Measurements from ENCODE around the gene KATNB1. TPM values are rescaled to one million over a fixed set of nuclear protein-coding genes. Genes with fewer than 3 reads are reported as not detected.
"Not testable (repeated sequence)": the region's sequence is repeated elsewhere in the genome, so short reads cannot be mapped to it uniquely, and the experiment has no call there.

The KATNB1 gene
- total RNA-seq, 1 donor from 2014 or later: 27.8 TPM

DNA sequence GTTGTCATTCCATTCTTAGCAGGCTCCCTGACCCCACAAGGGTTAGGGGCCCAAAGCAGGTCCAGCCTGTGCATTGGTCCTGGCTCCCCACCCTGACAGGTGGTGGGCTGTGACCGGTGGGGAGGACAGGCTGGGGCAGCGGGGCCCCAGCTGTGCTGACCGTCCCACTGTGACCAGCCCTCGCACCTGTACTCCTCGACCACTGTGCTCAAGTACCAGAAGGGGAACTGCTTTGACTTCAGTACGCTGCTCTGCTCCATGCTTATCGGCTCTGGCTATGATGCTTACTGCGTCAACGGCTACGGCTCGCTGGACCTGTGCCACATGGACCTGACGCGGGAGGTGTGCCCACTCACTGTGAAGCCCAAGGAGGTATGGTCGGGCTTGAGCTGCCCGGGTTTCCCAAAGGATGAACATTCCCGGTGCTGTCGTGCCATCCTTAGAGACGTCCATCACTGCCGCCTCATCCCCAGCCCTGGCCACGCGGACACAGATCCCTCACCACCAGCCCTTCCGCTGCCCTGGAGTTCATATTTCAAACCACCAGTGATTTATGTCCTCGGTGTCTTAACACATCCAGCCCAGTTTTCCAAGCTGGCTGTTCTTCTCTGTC lies 33.7 kb upstream of the KATNB1 start:
- no peak for DNase-seq

DNA sequence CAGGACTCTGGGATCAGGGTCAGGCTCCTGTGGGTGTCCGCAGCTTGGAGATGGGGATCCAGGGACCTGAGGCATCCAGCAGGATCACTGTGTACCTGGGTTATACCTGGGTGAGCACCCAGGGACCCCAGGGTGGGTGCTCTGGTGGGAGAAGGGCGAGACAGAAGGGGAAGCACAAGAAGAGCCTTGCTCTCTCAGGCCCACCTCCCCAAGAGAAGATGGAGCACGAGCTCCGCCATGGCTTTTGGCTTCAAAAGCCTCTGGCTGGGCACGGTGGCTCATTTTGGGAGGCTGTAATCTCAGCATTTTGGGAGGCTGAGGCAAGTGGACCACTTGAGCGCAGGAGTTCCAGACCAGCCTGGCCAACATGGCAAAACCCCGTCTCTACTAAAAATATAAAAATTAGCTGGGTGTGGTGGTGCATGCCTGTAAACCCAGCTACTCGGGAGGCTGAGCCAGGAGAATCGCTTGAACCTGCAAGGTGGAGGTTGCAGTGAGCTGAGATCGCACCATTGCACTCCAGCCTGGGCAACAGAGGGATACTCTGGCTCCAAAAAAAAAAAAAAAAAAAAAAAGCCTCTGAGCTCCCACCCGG lies 32.1 kb upstream of the KATNB1 start:
- no peak for DNase-seq

DNA sequence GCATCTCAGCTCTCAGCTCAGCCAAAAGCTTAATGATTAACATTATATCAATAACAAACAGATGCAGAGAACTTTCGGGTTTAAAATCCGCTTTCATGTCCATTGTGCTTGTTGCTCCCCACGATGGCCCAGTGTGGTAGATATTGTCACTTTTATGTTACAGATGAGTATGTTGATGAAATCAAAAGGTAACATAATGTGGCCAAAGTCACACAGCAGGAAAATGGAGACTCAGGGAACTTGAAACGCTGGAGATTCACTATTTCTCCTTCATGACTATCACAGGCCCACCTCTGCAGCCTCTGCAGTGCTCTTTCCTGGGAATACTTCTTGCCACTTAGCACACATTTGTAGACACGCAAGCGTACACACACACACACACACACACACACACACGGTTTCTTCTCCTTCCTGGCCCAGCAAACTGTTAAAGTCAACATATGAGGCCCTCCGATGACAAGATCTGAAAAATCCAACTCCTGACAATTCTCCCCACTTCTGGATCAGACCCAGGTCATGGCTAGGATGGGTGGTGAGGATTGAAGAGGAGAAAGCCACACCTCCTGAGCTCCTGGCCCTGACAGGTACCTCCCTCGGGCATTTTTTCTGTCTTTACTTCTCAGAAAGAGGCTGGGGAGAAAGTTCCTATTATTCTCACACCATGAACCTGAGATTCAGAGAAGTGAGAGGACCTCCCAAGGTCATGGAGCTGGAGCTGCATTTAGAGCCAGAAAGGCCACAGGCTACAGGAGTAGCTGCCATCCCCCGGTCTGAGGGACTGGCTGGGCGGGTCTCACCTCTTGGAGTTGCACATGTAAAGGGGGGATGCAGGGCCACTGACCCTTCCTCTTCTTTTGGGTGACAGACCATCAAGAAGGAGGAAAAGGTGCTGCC lies 31.3 kb upstream of the KATNB1 start:
- DNase-seq: no peak

DNA sequence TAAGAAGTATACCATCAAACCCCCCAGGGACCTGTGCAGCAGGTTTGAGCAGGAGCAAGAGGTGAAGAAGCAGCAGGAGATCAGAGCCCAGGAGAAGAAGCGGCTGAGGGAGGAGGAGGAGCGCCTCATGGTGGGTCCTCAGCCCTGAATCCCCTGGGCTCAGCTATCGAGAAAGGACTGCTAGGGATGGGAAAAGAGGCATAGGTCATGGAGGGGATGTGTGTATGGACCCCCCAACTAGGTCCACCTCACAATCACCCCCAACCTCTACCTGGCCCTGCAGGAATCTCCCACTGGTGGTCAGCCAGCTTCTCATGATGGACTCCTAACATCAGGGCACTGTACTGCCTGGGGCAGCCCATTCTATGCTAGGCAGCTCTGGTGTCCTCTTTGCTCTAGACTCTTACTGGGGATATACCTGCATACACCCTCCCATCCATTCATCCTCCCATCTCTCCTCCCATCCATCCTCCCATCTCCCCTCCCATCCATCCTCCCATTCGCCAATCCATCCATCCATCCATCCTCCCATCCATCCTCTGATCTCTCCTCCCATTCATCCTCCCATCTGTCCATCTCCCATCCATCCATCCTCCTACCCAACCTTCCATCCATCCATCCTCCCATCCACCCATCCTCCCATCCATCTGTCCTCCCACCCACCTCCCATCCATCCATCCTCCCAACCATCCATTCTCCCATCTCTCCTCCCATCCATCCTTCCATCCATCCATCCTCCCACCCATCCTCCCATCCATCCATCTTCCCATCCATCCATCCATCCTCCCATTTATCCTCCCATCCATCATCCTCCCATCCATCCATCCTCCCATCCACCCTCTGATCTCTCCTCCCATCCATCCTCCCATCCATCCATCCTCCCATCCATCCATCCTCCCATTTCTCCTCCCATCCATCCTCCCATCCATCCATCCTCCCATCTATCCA lies 30.4 kb upstream of the KATNB1 start:
- no peak for DNase-seq

DNA sequence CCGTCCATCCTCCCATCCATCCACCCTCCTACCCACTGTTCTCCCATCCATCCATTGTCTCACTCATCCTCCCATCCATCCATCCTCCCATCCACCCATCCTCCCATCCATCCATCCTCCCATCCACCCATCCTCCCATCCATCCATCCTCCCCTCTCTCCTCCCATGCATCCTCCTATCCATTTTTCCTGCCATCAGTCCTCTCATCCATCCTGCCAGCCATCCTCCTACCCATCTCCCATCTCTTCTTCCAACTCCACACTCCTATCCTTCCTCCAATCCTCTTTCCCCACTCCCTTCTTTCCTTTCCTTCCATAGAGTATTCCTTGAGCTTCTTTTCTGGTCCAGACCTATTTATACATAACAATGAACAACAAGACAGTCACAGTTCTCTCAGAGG lies 28.9 kb upstream of the KATNB1 start:
- DNase-seq: no peak

DNA sequence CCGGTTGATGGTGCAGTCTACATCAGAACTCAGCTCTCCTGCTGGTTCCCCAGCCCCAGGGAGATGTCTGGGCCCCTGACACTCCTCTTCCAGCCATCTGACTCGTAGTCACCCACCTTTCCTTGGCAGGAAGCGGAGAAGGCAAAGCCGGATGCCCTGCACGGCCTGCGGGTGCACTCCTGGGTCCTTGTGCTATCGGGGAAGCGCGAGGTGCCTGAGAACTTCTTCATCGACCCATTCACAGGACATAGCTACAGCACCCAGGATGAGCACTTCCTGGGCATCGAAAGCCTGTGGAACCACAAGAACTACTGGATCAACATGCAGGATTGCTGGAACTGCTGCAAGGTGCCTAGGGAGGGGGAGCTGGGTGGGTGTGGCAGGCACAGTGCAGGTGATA lies 28.2 kb upstream of the KATNB1 start:
- no peak for DNase-seq

DNA sequence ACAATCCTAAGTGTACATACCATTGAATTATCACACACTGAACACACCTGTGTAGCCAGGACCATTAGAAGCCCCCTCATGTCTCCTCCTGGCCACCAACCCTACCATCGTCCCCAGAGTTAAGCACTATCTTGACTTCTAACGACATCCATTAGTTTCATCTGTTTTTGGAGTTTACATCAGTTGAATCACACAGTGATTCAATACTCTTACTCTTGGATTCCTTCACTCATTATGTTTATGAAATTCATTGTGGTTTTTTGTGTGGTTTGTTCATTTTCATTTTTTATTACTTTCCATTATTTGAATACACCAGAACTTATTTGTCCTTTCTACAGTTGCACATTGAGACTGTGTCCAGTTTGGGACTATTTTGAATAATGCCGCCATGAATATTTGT lies 27.4 kb upstream of the KATNB1 start:
- no peak for DNase-seq

DNA sequence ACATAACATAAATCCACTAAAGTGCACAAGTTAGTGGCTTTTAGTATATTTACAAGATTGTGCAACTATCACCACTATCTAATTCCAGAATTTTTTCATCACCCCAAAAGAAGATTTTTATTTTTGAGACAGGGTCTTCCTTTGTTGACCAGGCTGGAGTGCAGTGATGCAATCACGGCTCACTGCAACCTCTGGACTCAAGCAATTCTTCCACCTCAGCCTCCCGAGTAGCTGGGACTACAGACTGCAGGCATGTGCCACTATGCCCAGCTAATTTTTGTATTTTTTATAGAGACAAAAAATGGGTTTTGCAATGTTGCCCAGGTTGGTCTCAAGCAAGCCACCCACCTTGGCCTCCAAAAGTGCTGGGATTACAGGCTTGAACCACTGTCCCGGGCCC lies 25.9 kb upstream of the KATNB1 start:
- DNase-seq: no peak

DNA sequence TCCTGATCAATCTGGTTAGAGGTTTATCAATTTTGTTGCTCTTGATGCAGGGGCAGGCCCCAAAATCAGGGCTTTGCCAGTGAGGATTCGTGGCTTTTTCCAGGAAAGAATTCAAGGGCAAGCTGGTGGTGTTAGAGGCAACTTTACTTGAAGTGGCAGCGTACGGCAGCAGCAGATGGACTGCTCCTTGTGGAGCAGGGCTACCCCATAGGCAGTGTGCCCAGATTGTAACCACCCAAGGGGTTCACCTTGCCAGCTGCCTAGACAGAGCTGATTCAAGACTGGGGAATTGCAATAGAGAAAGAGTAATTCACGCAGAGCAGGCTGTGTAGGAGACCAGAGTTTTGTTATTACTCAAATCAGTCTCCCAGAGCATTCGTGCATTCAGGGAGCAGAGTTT lies 24.2 kb upstream of the KATNB1 start:
- no peak for DNase-seq

DNA sequence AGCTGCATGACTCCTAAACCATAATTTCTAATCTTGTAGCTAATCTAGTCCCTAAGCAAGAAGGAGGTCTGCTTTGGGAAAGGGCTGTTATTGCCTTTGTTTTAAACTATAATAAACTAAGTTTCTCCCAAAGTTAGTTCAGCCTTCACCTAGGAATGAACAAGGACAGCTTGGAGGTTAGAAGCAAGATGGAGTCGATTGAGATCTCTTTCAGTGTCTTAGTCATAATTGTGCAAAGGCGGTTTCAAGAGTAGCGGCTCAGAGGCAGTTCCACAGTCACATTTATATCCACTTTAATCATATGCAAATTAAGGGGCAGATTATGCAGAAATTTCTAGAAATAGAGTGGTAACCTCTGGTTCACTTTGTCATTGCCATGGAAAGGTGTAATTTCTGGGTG lies 23.6 kb upstream of the KATNB1 start:
- no peak for DNase-seq

DNA sequence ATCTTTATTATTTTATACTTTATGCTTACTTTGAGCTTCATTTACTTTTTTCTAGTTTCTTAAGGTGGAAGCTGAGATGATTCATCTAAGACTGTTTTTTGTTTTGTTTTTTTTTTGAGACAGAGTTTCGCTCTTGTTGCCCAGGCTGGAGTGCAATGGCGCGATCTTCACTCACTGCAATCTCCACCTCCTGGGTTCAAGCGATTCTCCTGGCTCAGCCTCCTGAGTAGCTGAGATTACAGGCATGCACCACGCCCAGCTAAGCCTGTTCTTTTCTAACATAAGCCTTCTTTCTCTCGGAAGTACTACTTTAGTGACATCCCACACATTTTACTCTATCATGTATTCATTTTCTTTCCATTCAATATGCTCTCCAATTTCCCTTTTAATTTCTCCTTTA lies 23.0 kb upstream of the KATNB1 start:
- DNase-seq: not testable (repeated sequence)

DNA sequence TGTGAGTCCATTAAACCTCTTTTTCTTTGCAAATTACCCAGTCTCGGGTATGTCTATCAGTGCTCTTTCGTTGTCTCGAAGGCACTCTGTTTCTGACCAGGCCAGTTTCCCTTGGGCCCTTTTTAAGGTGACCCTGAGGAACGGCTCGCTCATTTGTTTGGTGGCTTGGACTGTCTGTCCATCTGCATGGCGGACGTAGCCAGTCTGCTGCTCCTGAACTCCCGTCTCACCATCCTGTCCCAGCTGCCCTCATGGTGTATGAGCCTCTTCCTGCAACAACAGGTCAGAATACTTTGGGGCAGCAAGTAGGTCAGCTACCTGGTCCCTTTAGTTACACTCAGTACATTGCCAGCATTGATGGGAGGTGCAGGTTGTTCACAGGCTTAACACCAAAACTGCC lies 22.0 kb upstream of the KATNB1 start:
- DNase-seq: no peak

DNA sequence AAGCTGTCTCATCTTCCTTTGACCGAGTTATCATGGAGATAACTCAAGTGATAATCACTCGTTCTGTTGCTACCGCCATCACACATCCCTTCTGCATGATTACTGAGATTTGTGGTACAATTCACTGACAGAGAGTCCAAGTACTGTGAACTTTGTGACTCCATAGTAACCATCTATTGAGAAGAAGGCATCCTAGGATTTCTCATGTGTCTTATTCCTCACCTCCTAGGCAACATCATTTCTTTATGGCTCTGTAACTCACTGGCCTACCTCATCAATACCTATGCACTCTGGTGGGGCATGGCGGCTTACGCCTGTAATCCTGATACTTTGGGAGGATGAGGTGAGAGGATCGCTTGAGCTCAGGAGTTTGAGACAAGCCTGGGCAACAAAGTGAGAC lies 21.5 kb upstream of the KATNB1 start:
- no peak for DNase-seq

DNA sequence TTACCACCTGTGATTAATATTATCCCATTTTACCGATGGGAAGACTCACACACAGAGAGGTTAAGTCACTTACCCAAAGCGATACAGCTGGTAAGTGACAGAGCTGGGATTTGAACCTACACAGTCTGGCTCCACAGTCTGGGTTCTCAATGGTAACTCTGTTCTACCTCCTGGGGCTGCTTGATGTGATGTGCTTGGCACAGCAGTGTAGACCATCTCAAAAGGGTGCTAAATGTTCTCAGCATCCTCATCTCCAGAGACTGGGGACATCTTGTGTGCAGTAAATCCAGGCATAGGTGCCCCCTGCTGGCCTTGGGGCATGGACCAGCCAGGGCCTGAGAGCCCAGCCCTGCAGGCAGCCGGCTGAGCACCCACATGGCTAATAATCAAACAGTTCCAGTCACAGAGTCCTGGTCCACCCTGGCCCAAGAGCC lies 15.4 kb upstream of the KATNB1 start:
- no peak for DNase-seq

DNA sequence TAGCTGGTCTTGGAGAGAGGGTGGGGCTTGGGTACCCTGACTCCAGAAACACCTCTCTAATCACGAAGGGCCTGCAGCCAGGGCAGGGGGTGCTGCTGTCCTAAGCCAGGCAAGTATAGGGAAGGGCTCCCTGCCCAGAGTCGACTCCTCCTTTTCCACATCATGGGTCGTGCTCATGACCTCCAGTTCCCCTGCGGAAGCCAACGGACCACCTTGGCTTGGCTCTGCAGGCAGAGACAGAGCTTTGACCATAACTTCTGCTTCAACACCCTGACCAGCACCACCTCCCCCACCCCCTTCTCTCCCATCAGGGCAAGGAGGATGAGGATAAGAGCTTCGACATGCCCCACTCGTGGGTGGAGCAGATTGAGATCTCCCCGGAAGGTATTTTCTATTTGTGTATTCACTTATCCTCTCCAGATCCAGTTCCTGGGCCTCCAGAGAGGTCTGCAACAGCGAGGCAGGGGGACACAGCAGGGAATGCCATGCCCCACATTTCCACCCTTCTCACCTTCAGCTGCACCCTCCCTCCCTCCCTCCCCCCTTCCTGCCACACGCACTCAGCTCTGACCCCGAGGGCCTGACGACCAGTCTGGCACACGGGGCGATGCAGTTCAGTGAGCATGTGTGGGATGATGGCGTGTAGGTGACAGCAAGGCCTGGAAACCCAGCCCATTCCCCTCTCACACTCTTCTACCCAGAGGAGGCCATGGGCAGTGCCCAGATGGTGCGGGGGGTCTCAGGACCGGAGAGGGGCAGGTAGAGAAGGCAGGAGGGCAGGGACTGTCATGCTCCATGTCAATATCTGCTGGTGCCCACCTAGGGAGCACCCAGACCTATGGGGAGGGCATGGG lies 14.0 kb upstream of the KATNB1 start:
- no peak for DNase-seq

DNA sequence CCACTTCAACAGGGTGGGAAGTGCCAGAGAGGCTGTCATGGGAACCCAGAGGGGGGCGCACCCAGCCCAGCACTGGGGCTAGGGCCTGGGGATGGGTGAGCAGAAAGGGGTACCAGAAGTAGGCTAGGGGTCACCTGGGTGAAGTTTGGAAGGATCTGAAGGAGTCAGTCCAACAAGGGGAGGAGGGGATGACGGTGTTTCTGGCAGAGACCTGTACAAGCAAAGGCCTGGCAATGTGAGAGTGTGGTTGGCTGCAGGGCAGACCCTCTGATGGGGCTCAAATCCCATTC lies 13.4 kb upstream of the KATNB1 start:
- DNase-seq: no peak

DNA sequence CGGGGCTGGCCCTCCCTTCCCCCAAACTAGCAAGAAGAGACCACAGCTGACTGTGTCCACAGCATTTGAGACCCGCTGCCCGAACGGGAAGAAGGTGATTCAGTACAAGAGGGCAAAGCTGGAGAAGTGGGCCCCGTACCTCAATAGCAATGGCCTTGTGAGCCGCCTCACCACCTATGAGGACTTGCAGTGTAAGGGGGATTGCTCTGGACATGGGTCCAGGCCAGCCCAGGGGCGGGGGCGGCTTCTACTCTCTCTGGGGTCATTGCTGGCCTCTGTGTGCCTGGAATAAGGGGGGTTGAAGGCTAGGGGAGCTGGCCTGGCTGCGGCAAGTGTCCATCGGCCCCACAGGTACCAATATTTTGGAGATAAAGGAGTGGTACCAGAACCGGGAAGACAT lies 12.9 kb upstream of the KATNB1 start:
- DNase-seq: no peak

DNA sequence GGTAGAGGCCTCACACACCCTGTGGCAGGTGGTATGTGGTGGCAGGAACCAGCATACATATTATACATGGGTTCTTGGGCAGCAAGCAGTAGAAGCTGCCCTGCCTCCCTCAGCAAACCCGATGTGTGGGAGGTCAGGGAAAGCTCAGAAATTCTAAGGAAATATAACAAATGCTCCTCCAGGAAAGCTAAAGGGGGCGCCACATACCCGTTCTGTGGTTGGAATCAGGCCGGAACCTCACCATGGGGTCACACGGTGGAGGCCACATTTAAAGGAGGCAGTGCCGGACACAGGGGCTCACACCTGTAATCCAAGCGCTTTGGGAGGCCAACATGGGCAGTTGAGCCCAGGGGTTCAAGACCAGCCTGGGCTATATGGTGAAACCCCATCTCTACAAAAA lies 12.4 kb upstream of the KATNB1 start:
- DNase-seq: no peak

DNA sequence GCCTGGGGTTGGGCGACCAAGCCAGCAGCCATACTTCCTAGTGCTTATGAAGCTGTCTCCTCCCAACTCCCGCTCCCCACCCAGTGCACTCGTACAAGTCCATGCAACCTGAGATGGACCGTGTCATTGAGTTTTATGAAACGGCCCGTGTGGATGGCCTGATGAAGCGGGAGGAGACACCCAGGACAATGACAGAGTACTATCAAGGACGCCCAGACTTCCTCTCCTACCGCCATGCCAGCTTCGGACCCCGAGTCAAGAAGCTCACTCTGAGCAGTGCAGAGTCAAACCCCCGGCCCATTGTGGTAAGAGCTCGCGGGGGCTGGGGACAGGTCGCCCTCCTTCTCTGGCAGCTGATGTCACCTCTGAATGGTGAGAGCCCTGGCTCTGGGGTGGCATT lies 11.0 kb upstream of the KATNB1 start:
- DNase-seq: no peak

DNA sequence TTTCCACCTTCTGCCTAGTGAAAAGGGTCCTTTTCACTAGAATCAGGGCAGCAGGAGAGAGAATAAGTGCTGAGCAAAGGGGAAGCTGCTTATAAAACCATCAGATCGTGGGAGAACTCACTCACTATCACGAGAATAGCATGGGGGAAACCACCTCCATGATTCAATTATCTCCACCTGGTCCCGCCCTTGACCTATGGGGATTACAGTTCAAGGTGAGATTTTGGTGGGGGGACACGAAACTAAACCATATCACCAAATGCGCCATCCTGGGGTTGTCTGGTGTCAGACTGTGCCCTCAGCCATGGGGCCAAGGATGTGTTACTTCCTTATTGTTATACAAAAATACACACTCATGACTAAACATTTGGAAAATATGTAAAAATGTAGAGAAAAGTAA lies 10.4 kb upstream of the KATNB1 start:
- no peak for DNase-seq

DNA sequence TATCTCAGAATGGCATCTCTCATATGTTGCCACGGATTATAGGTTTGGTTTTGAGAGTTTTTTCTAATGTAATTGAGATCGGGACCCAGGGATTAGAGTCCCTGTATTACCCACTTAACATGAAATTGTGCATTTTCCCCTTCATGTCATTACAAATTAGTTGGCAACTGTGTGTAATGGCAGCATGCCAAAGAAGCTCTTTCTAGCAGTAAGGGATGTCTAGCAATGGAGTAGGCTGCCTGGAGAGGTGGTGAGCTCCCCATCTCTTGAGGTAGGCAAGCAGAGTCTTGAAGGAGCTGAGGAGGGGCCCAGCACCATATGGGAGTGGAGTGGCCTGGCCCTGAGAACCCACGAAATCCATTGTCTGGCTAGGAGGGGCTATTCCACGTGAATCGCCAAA lies 10.0 kb upstream of the KATNB1 start:
- no peak for DNase-seq

DNA sequence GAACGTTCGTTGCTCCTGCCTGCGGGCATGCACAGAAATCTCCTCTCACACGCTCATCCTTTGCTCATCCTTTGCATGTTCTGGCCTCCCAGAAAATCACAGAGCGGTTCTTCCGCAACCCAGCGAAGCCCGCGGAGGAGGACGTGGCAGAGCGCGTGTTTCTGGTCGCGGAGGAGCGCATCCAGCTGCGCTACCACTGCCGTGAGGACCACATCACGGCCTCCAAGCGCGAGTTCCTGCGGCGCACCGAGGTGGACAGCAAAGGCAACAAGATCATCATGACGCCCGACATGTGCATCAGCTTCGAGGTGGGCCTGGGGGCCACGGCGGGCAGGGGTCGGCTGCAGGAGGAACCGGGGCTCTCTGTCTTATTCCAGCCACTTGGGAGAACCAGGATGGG lies 9.6 kb upstream of the KATNB1 start:
- no peak for DNase-seq

Data from occipital lobe (tissue), 2 donors.